Thymus (tissue), 11 donors: ENCODE data around the gene ST3GAL6. TPM values are rescaled to one million over a fixed set of nuclear protein-coding genes. Genes with fewer than 3 reads are reported as not detected.
"Not testable (repeated sequence)": the region's sequence is repeated elsewhere in the genome, so short reads cannot be mapped to it uniquely, and the experiment has no call there.

Experiments used
- DNase-seq, 9 donors: peaks; one replicate each; pipeline ENCODE4 v3.0.0-alpha.2; 2013; ENCODE audit warnings: low spot score in 9 of 9, low read depth in 6 of 9, missing footprints in 1 of 9
- H3K27ac ChIP-seq, 2 donors: one replicate each; pipeline ENCODE4 v1.5.1; 2013; ENCODE audit warnings: control low read depth in 1 of 2, low read depth in 1 of 2, low read length in 1 of 2, mild to moderate bottlenecking in 1 of 2, moderate library complexity in 1 of 2
- H3K27me3 ChIP-seq, 2 donors: one replicate each; pipeline ENCODE4 v1.5.1; 2013; ENCODE audit warnings: low read length in 1 of 2; ENCODE audit not compliant: control insufficient read depth in 2 of 2, insufficient read depth in 1 of 2
- H3K36me3 ChIP-seq, 2 donors: one replicate each; pipeline ENCODE4 v1.5.1; 2013; ENCODE audit warnings: low read length in 1 of 2, mild to moderate bottlenecking in 1 of 2, moderate library complexity in 1 of 2; ENCODE audit not compliant: control insufficient read depth in 2 of 2, insufficient read depth in 2 of 2
- H3K4me1 ChIP-seq, 2 donors: one replicate each; pipeline ENCODE4 v1.5.1; 2013; ENCODE audit warnings: low read length in 2 of 2; ENCODE audit not compliant: control insufficient read depth in 2 of 2, insufficient read depth in 2 of 2
- H3K4me3 ChIP-seq, 2 donors: one replicate each; pipeline ENCODE4 v1.5.1; 2013; ENCODE audit warnings: low read length in 2 of 2, control low read depth in 1 of 2, mild to moderate bottlenecking in 1 of 2
- H3K9me3 ChIP-seq, 2 donors: one replicate each; pipeline ENCODE4 v1.5.1; 2013; ENCODE audit warnings: low read length in 1 of 2, mild to moderate bottlenecking in 1 of 2; ENCODE audit not compliant: control insufficient read depth in 2 of 2, insufficient read depth in 1 of 2
- WGBS: extraction: QIAGEN DNeasy Blood & Tissue Kit; methylation state at CpG from one replicate; pipeline ENCODE4 v1.1.7; 2013; 5-methylcytosine and 5-hydroxymethylcytosine counted together
- polyA plus RNA-seq: library from polyadenylated mRNA; stranded (reverse); fragments of 200-250 nt; gene quantifications from one replicate; pipeline ENCODE4 v1.2.3, GENCODE V29; 2013
- total RNA-seq: library from RNA; stranded (reverse); fragments of 120-200 nt; gene quantifications from one replicate; pipeline ENCODE4 v1.2.4, GENCODE V29; 2013
- donor health status: healthy.

ST3GAL6 gene
- total and polyA plus RNA-seq, 2 donors: 16.8 to 29.4 TPM

- Histone ChIP-seq H3K36me3 (no peaks in the 10 kb centered on the region), H3K9me3 (no peaks in the 10 kb centered on the region), H3K4me1 (no peaks in the 10 kb centered on the region), H3K4me3 (no peak overlapping the region), H3K27me3 (no peaks in the 10 kb centered on the region), H3K27ac (no peak overlapping the region)
- 92% methylated on average over 1 of the region's 1 CpG for WGBS
- no peak for DNase-seq
These were observed 64.2 kb downstream of the ST3GAL6 start for GRCh38 chr3:98827221-98827920.

GRCh38 chr3:98829246-98829832 lies 66.2 kb downstream of the ST3GAL6 start:
- 100% methylated on average over 1 of the region's 1 CpG for whole genome bisulfite sequencing
- Histone ChIP-seq H3K4me3 (no peak overlapping the region), H3K4me1 (no peaks in the 10 kb centered on the region), H3K27ac (no peak overlapping the region), H3K9me3 (no peaks in the 10 kb centered on the region), H3K36me3 (no peaks in the 10 kb centered on the region), H3K27me3 (no peaks in the 10 kb centered on the region)
- no peak for DNase-seq

- not testable (repeated sequence) for H3K27me3 ChIP-seq, DNase-seq, H3K9me3 ChIP-seq, H3K36me3 ChIP-seq, H3K27ac ChIP-seq, H3K4me3 ChIP-seq, H3K4me1 ChIP-seq
- 97% methylated on average over 5 of the region's 5 CpGs for WGBS
These were observed 67.9 kb downstream of the ST3GAL6 start for GRCh38 chr3:98831060-98831459.

- 98% methylated on average over 3 of the region's 3 CpGs for WGBS
These were observed 76.7 kb downstream of the ST3GAL6 start for GRCh38 chr3:98839846-98840245.

GRCh38 chr3:98843266-98843959 lies 80.3 kb downstream of the ST3GAL6 start:
- WGBS: 95% methylated on average over 7 of the region's 7 CpGs
- H3K4me3 ChIP-seq: no peak overlapping the region
- DNase-seq: no peak
- no peaks in the 10 kb centered on the region for H3K9me3 ChIP-seq
- no peaks in the 10 kb centered on the region for H3K27me3 ChIP-seq
- no peaks in the 10 kb centered on the region for H3K4me1 ChIP-seq
- no peak overlapping the region for H3K27ac ChIP-seq
- H3K36me3 ChIP-seq: no peaks in the 10 kb centered on the region

More at GRCh38 chr3:98839846-98840245, 76.7 kb downstream of the ST3GAL6 start:
- Histone ChIP-seq H3K9me3 (no peaks in the 10 kb centered on the region), H3K27me3 (no peaks in the 10 kb centered on the region), H3K4me3 (no peak overlapping the region), H3K4me1 (no peaks in the 10 kb centered on the region), H3K36me3 (no peaks in the 10 kb centered on the region), H3K27ac (no peak overlapping the region)
- DNase-seq: no peak

Other genes starting within 250 kb of the ST3GAL6 start
- gene CLDND1, start 240.4 kb upstream of the ST3GAL6 start, total RNA-seq: 65.2 TPM
- 60.1 TPM for gene CLDND1, start 240.4 kb upstream of the ST3GAL6 start, polyA plus RNA-seq
- 0.47 TPM for gene GPR15, start 231.4 kb upstream of the ST3GAL6 start, total RNA-seq
- 1.0 TPM for gene GPR15, start 231.4 kb upstream of the ST3GAL6 start, polyA plus RNA-seq
- gene CPOX, start 169.7 kb upstream of the ST3GAL6 start, total RNA-seq: 17.2 TPM
- 28.6 TPM for gene CPOX, start 169.7 kb upstream of the ST3GAL6 start, polyA plus RNA-seq
- 9.9 TPM for gene DCBLD2, start 138.4 kb downstream of the ST3GAL6 start, total RNA-seq
- 5.5 TPM for gene DCBLD2, start 138.4 kb downstream of the ST3GAL6 start, polyA plus RNA-seq